ENCODE data around the gene SDK1.

The SDK1 gene

DNA sequence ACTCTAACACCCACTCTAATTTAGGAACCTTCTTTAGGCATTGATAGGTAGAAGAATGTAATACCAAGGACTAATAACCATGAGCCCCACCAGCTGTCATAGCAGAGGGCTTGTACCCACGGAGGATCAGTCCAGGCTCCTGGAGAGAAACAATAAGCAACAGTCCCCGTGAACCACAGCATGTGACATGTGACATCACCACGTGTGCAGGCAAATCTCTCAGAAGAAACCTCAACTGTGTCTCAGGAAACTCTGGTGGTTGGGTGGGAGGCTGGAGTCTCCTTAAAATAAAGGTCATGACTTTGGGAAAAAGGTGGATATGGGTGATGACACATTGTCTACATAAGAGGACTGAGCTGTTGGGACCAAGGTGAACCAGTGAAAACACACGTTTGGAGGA is 727.2 kb downstream of the SDK1 start:
- no peak for DNase-seq (ENCODE audit: low spot score)
- TF ChIP-seq CTCF (IDR thresholded peaks at IDR 0.05; ENCODE audit: extremely low read depth, insufficient read depth, missing control alignments), result no peak
- in situ Hi-C loops (cut with MboI; ENCODE audit: low pct_unique_long_range_greater_than_20kb, low sequenced_read_pairs, unreplicated experiment), result no loop called here

DNA sequence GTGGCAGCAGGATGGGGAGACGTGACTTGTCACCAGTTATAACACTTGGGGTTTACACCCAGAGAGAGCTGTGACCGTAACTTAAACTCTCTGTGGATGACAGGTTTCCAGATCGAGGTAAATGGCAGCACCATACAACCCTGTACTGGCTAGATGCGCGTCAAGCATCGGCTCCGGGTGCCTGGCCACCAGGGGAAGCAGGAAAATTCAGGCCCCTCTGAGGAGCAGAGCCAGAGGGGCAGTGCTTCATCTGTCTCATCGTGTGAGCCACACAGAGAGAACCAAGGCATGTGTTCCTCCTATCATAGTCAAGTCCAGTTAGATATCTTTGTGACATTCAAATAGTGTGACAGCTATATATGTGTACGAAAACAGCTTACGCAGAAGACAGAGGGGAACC is 728.9 kb downstream of the SDK1 start:
- no peak for DNase-seq (ENCODE audit: low spot score)
- no peak for TF ChIP-seq CTCF (IDR thresholded peaks at IDR 0.05; ENCODE audit: extremely low read depth, insufficient read depth, missing control alignments)
- in situ Hi-C loops (cut with MboI; ENCODE audit: low pct_unique_long_range_greater_than_20kb, low sequenced_read_pairs, unreplicated experiment), result no loop called here

DNA sequence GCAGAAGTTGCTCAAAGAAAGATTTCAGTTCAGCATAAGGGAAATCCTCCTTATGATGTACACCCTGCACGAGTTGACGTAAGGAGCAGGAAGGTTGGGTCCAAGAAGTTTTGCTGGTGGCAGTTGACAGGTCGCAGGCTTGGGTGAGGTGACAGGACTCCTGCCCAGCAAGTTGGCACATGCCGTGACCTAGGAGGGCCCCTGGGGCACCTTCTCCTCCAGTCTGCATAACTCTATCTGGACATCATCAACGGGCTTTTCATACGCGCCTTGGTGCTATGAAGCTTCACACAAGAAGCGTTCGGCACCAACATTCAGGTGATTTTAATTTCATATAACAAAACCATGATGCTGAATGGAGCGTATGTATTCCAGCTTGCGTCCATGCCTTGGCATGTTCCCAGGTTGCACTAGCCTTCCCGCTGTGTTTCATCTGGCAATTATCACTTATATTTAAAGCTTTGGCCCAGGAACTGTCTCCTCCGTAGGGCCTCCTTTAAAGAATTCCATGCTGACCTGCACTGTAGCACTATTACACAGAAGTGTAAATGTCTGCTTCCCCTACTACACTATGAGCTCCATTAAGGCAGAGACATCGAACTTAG is 729.4 kb downstream of the SDK1 start:
- in situ Hi-C loops (cut with MboI; ENCODE audit: low pct_unique_long_range_greater_than_20kb, low sequenced_read_pairs, unreplicated experiment), result no loop called here
- no peak for TF ChIP-seq CTCF (IDR thresholded peaks at IDR 0.05; ENCODE audit: extremely low read depth, insufficient read depth, missing control alignments)

GRCh38 chr7:4033996-4034395 is 732.9 kb downstream of the SDK1 start:
- DNase-seq (ENCODE audit: low spot score), result no peak
- in situ Hi-C loops (cut with MboI; ENCODE audit: low pct_unique_long_range_greater_than_20kb, low sequenced_read_pairs, unreplicated experiment), result no loop called here
- TF ChIP-seq CTCF (IDR thresholded peaks at IDR 0.05; ENCODE audit: extremely low read depth, insufficient read depth, missing control alignments), result no peak

More for the DNA sequence above, 729.4 kb downstream of the SDK1 start:
- no peak for DNase-seq (ENCODE audit: low spot score)

DNA sequence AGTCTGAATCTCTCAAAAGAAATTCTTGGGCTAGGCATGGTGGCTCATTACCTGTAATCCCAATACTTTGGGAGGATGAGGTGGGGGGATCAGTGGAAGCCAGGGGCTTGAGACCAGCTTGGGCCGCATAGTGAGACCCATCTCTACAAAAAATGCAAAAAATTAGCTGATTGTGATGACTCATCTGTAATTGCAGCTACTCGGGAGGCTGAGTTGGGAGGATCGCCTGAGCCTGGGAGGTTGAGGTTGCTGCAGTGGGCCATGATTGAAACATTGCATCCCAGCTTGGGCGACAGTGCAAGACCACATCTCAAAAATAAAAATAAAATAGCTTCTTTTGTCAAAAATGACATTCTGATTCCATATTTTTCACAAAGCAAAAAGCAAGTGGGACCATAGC is 736.3 kb downstream of the SDK1 start:
- in situ Hi-C loops (cut with MboI; ENCODE audit: low pct_unique_long_range_greater_than_20kb, low sequenced_read_pairs, unreplicated experiment), result no loop called here
- no peak for TF ChIP-seq CTCF (IDR thresholded peaks at IDR 0.05; ENCODE audit: extremely low read depth, insufficient read depth, missing control alignments)
- no peak for DNase-seq (ENCODE audit: low spot score)

DNA sequence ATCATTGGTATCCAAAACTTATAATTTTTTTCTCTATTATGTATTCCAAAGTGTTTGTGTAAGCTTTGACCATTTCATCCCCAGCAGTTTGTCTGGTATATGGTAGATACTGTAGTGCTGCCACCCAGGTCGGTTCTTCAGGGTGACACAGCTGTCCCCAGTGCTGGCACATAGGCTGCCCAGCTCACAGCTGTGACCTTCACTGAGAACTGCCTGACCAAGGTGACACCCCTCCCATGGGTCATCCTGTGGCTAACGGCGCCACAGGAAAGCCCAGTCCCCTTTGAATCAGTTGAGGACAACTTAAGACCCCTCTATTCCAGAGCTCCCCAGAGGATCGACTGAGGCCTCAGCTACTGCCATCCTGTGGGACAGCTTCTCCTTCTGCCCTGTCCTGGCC is 736.8 kb downstream of the SDK1 start:
- DNase-seq (ENCODE audit: low spot score), result no peak
- no peak for TF ChIP-seq CTCF (IDR thresholded peaks at IDR 0.05; ENCODE audit: extremely low read depth, insufficient read depth, missing control alignments)
- in situ Hi-C loops (cut with MboI; ENCODE audit: low pct_unique_long_range_greater_than_20kb, low sequenced_read_pairs, unreplicated experiment), result no loop called here
